DND-41 (cell line): ENCODE measurements around the gene ILK.

Experiments used
- EZH2 ChIP-seq: IDR thresholded peaks from 3 replicates; pipeline ENCODE4 v1.6.1; 2012; ENCODE audit warnings: borderline replicate concordance, low read depth, mild to moderate bottlenecking, moderate library complexity, low read length, inconsistent platforms; ENCODE audit not compliant: severe bottlenecking
- TF ChIP-seq, protein P1 (sequence below): IDR thresholded peaks from 2 replicates; pipeline ENCODE4 v1.5.1; 2012; ENCODE audit warnings: borderline replicate concordance, low read length, moderate library complexity, mild to moderate bottlenecking; ENCODE audit not compliant: poor library complexity, severe bottlenecking; ENCODE audit errors: extremely low read depth

DNA sequence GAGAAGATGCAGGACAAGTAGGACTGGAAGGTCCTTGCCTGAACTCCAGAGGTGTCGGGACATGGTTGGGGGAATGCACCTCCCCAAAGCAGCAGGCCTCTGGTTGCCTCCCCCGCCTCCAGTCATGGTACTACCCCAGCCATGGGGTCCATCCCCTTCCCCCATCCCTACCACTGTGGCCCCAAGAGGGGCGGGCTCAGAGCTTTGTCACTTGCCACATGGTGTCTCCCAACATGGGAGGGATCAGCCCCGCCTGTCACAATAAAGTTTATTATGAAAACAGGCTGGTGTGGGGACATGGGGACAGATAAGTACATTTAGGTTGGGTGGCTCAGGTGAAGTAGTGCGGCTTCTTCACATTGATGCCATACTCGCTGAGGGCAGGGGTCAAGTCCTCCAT, 7.0 kb downstream of the ILK start:
- TF ChIP-seq, protein P1, sequence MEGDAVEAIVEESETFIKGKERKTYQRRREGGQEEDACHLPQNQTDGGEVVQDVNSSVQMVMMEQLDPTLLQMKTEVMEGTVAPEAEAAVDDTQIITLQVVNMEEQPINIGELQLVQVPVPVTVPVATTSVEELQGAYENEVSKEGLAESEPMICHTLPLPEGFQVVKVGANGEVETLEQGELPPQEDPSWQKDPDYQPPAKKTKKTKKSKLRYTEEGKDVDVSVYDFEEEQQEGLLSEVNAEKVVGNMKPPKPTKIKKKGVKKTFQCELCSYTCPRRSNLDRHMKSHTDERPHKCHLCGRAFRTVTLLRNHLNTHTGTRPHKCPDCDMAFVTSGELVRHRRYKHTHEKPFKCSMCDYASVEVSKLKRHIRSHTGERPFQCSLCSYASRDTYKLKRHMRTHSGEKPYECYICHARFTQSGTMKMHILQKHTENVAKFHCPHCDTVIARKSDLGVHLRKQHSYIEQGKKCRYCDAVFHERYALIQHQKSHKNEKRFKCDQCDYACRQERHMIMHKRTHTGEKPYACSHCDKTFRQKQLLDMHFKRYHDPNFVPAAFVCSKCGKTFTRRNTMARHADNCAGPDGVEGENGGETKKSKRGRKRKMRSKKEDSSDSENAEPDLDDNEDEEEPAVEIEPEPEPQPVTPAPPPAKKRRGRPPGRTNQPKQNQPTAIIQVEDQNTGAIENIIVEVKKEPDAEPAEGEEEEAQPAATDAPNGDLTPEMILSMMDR = no peak
- TF ChIP-seq EZH2 = no peak
